ENCODE measurements around the gene AP1B1.
"Not testable (repeated sequence)": the region's sequence is repeated elsewhere in the genome, so short reads cannot be mapped to it uniquely, and the experiment has no call there.

AP1B1 gene

DNA sequence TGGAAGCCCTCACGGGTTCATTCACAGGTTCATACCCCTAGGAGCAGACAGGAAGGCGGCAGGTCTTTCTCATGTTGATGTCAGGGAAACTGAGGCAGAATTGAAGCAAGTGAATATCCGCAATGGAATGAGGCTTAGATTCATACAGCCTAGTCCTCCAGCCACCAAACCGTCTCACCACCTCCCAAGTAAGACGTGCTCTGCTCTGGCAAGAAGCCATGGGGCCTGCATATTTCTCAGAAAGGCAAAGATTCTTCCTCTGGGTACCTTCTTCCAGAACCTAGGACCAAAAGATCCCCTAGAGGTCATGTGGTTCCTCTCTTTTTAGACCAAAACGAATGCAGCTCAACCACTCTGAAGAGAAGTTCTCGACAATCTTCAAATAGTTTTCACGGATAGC, 1.7 kb downstream of the AP1B1 start:
- DNase-seq = no peak

- no peak for DNase-seq
These were observed 2.6 kb downstream of the AP1B1 start for GRCh38 chr22:29385748-29386147.

DNA sequence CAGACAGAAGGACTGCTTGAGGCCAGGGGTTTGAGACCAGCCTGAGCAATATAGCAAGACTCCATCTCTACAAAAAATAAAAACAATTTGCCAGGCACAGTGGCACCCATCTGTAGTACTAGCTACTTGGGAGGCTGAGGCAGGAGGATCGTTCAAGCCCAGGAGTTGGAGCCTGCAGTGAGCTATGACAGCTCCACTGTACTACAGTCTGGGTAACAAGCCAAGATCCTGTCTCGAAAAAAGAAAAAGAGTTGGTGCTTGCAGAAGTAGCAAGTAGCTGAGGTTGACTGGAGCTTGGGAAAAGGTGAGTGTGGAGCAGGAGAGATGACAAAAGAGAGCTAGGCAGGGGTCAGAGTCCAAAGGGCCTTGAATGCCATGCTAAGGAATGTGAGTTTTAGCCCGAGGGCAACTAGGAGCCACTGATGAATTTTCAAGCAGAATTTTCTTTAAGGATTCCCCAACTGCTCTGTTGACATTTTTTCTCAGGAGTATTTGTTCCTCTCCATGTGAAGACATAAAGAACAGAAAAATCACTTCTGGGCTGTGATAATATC, 3.1 kb downstream of the AP1B1 start:
- DNase-seq = no peak

DNA sequence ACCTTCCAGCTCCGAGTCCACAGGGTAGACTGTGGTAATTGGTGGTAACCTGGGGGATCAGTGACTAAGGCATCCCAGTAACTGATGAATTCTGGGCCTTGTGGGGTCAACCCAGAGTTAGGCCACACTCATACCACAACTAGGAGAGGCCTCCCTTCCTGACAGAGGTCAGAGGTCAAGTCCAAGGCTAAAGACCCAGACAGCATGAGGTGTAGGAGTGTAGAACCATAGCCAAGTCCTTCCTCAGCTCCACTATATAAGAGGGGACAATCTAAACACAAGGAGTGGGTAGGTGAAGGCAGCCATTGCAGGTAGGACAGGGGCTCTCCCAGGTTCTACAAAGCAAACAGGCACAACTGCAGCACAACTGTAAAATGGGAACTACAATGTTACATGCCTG, 4.6 kb downstream of the AP1B1 start:
- DNase-seq = no peak

DNA sequence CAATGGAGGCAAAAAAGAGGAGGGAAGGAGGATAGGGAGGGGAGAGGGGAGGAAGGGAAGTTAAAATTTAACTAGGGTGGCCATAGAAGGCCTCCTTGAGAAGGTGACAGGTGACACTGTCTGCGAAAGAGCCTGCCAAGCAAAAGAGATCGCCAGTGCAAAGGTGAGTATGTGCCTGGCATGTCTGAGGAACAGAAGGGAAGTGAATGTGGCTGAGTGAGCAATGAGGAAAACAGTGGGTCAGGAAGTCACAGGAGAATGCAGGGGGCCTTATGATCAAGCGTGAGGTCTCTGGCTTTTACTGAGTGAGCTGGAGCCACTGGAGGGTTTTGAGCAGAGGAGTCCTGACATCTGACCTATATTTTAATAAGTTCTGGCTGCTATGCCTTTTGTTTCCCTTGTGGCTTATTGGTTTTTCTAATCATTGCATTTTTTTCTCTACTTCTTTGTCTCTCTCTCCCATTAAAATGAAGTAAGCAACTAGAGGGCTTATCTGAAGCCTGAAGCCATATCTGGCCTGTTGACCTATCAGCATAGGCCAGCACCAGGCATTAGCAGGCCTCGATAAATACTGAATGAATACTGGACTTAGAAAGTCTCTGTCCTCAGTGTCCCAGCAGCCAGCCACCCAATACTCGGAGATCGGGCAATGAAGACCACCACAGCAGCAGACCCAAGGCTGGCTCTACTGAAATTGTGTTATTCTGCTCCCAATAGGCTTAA, 5.6 kb downstream of the AP1B1 start:
- no peak for DNase-seq

DNA sequence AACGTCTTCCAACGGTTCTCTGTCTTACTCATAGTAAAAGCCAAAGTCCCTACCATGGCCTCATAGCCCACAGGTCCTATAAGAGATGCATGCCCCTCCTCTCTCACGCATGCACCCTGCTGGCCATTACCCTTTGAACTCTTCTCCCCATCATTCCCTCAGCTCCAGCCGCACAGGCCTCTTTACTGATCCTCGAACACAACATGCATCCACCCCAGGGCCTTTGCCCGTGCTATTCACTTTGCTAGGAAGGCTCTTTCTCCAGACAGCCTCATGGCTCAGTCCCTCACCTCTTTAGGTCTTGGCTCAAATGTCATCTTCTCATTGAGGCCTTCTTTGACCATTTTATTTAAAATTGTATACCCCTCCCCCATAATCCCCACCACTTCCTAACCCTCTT, 7.5 kb downstream of the AP1B1 start:
- no peak for DNase-seq

DNA sequence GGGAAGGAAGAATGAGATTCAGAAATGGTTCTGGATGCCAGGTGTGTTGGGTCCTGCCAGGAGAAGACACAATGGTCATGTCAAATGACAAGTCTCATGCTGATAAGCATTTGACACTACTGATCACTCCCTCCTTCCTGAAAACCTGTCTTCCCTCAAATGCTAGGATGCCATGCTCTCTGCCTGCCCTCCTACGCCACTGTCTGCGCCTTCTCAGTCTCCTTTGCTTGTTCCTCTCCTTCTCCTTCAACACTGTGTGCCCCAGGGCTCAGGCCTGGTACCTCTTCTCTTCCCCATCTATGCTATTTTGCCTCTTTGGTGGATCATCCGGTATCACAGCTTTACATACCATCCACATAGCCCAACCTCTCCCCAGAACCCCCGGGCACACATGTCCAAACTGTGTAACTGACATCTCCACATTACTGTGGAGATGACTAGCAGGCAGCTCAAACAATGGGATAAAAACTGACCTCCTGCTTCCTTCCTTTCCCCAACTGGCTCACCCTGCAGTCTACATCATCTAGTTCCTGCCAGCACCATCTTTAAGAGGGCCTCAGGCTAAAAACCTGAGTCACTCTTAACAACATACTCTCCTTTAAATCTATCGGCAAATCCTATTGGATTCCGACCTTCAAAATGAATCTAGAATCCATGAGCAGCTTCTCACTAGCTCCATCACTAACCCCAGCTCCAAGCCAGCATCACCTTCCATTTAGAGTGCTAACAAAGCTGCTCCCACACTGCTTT, 8.2 kb downstream of the AP1B1 start:
- DNase-seq = no peak

- no peak for DNase-seq
These were observed 9.1 kb downstream of the AP1B1 start for GRCh38 chr22:29379258-29379657.

DNA sequence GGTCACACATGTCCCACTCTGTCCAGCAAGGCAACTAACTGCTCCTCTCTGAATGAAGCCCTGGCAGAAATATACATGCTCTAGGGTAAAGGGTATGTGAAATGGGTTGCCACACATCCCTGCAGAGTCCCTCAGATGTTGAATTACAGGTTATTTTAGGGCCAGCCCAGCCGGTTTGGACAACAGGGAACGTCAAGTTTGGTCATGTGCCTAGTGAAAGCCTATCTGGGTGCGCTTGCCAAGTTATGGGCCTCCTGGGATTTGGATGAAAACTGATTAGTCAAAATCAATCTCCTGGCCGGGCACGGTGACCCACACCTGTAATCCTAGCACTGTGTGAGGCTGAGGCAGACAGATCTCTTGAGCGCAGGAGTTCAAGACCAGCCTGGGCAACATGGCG, 10.4 kb downstream of the AP1B1 start:
- no peak for DNase-seq

- not testable (repeated sequence) for DNase-seq
These were observed 11.7 kb downstream of the AP1B1 start for GRCh38 chr22:29376705-29377104.

DNA sequence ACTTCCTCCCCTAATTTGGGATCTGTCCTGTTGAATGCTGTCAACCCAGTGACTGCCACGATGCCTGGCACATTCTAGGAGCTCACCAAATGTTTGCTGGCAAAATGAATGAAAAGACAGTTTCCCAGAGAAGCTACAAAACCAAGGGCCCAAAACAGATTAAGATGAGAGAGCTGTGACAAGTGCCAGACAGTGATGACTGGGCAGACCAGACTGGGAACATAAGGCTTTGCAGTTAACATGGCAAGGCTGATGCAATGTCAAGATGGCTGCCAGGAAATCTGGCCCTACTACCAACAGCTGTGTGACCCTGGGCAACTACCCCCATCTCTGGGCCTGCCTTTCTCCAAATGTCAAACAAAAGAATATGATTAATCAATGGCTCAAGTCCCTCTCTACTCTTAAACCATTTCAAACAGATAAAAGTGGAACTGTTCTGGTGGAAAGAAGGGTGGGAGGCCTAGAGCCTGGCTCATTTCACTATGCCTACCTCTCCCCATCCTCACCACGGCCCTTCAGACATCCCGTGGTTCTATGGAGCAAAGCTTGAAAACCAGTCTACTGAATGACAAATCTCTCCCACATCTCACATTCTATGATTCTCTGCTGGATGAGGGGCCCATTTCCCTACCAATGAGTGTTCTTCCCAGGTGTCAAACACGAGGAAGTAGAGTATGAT, 12.8 kb downstream of the AP1B1 start:
- no peak for DNase-seq

- not testable (repeated sequence) for DNase-seq
These were observed 13.6 kb downstream of the AP1B1 start for GRCh38 chr22:29374806-29375205.

- DNase-seq = no peak
These were observed 14.0 kb downstream of the AP1B1 start for GRCh38 chr22:29374401-29374800.

DNA sequence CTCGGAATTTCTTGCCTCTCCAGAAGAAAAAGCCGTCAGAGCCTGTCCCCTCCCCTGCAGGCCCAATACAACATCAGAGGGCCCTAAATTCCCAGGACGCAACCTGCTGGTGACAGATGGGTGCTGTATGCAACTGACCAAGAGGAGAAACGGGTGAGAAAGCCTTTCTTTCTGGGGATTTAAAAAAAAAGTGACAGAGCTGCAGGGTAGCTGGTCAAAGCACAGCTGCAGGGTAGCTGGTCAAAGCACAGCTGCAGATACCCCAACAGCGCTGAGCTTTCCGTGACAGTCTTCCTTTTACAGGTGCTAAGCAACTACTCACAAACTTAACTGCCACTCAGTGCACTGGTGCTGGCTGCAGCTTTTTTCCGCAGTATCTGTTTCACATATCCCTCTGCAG, 17.8 kb downstream of the AP1B1 start:
- DNase-seq = no peak

GRCh38 chr22:29369460-29369859, 18.9 kb downstream of the AP1B1 start:
- no peak for DNase-seq

GRCh38 chr22:29359469-29359868, 28.9 kb downstream of the AP1B1 start:
- no peak for DNase-seq

DNA sequence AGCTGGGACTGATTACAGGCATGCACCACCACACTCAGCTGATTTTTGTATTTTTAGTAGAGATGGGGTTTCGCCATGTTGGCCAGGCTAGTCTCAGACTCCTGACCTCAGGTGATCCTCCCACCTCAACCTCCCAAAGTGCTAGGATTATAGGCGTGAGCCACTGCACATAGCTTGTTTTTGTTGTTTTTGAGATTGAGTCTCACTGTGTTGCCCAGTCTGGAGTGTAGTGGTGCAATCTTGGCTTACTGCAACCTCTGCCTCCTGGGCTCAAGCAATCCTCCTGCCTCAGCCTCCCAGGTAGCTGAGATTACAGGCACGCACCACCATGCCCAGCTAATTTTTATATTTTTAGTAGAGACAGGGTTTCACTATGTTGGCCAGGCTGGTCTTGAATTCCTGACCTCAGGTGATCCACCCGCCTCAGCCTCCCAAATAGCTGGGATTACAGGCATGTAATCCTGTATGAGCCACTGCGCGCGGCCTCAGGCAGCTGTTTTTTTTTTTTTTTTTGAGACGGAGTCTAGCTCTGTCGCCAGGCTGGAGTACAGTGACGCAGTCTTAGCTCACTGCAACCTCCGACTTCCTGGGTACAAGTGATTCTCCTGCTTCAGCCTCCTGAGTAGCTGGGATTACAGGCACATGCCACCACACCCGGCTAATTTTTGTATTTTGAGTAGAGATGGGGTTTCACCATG, 31.0 kb downstream of the AP1B1 start:
- not testable (repeated sequence) for DNase-seq

DNA sequence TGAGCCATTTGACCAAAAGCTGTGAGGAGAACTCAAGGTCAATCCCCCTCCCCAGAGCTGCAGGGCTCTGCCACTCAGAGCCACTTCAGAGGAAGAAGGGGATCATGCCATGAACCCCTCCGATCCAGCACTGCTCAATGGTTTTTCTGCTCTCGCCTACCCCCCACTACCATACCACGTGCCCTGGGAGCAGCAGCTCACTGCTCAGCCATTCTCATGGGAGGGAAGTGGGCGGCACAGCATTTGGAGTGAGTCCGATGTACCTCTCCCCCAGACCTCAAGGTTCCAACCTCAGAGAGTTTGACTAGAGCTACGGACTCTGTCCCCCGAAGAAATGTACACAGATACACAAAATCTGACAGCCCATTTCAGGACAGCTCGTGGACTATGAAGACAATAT, 34.5 kb downstream of the AP1B1 start:
- DNase-seq = no peak

DNA sequence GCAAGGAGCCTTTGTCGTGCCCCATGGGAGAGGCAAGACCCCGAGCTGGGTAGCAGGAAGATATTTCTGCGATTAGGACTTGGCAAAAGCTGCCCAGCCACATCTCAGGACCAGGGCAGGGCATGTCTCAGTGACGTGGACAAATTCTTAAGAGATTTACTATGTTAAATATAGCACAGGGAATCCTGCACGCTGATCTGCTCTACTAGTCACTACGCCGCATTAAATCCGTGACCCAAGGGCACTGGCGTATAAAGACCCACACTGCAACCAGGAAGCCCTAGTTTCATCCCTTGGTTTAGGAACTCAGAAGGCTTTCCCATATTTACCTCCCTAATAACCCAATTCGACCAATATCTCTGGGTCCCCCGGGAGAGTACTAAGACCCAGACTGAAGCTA, 35.1 kb downstream of the AP1B1 start:
- no peak for DNase-seq

GRCh38 chr22:29352778-29353177, 35.6 kb downstream of the AP1B1 start:
- no peak for DNase-seq

GRCh38 chr22:29351891-29352290, 36.5 kb downstream of the AP1B1 start:
- DNase-seq = no peak

GRCh38 chr22:29351042-29351441, 37.3 kb downstream of the AP1B1 start:
- no peak for DNase-seq

DNA sequence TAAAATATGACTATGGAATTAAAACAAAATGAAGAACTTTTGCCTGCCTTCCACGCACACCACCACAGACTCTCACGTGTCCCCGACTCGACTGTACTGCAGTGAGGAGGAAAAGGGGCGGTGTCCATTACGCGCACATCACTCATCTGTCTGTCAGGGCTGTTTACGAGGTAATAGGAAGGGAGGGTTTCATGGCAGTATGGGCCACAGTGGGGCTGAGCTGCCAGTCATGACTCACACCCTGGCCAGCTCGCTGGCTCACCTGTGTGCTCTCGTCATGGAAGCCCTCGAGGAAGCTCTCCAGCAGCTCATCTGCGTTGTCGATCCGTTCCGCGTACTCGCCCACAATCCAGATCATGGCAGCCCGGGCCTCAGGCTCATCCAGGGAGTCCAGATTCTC, 39.4 kb downstream of the AP1B1 start:
- DNase-seq = no peak
